ENCODE results near the gene TAF4B. TPM values are rescaled to one million over a fixed set of nuclear protein-coding genes. Genes with fewer than 3 reads are reported as not detected.
A peak's percentile ranks its signal among the peaks of the same experiment; 100 is the strongest.

Gene TAF4B
- total and polyA plus RNA-seq, 2 of the 8 experiments (the other 6 are each of a cell fraction or from before 2014, with no cell fraction given), result 9.3 to 19.8 TPM

DNA sequence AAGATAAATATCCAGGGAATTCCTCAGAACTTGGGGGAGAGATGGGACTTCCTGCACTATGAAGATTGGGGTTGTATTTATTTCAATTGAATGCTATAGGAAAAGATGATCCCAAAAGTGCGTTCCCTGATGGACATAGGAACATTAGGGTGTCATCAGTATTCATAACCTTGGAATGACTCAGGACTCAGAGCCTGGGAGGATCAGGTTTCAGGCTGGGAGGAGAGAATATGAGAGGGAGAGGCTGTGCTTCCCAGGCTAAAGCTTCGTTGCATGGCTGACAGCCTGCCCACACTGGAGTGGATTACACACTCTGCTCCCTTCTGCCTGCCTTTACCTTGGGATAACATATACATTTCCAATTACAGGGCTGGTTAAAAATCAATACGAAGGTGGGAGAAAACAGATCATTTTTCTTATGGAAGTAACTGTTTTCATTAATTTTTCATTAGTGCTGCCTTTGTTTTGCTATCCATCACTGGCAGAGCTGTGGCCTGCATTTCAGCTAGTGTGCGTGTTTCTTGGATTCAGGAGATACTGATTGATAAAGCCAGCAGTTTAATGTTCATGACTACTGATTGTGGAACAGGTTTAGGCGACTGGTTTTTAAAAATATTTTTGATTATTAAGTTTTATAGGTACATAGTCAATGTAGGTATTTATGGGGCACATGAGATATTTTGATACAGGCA lies 203.4 kb downstream of the TAF4B start:
- Histone ChIP-seq H3K4me2 (ENCODE audit: insufficient read depth in 1 of 2, low read depth in 2 of 2, low read length in 2 of 2) (no peak overlapping the region), H4K20me1 (replicated peaks in 1 of 2; ENCODE audit: control insufficient read depth in 1 of 2, insufficient read depth in 2 of 2, low read length in 2 of 2) (no peaks in the 10 kb centered on the region), H3K9ac (replicated peaks in 1 of 4; ENCODE audit: extremely low read depth in 1 of 4, low read depth in 3 of 4, low read length in 3 of 4) (no peak overlapping the region), H2BK20ac (ENCODE audit: low read length) (no peak overlapping the region), H2AFZ (ENCODE audit: low read length) (peak overlapping the region; percentile 75; the same call in 1 of the 2 replicates), H3K27me3 (replicated peaks in 1 of 4; ENCODE audit: control insufficient read depth in 3 of 4, extremely low read depth in 1 of 4, insufficient read depth in 3 of 4, low read length in 3 of 4) (no peaks in the 10 kb centered on the region), H4K8ac (ENCODE audit: extremely low read depth, insufficient read depth, low read length) (no peak overlapping the region), H4K5ac (ENCODE audit: insufficient read length, low read depth, low read length) (no peak overlapping the region), H3K4me3 (ENCODE audit: extremely low read depth in 1 of 4, insufficient read depth in 2 of 4, low read depth in 3 of 4, low read length in 4 of 4) (no peak overlapping the region), H3K9me3 (ENCODE audit: insufficient read depth in 2 of 2, low read depth in 1 of 2, low read length in 1 of 2) (no peaks in the 10 kb centered on the region), H3K4me1 (replicated peaks in 1 of 4; ENCODE audit: control insufficient read depth in 3 of 4, insufficient read depth in 4 of 4, low read length in 3 of 4) (peaks cover 0 to 4% (median 2%) of the 10 kb centered on the region in 4 experiments; a peak in 1 of 7 replicates), H2BK15ac (ENCODE audit: low read length) (no peak overlapping the region), H2BK5ac (ENCODE audit: low read depth, low read length) (no peak overlapping the region), H3K36me3 (ENCODE audit: control insufficient read depth in 2 of 4, insufficient read depth in 4 of 4, low read length in 3 of 4) (no peaks in the 10 kb centered on the region), H4K91ac (replicated peaks; ENCODE audit: insufficient read length, low read length) (no peak overlapping the region), H3K23me2 (ENCODE audit: low read depth, low read length) (no peaks in the 10 kb centered on the region), H2BK120ac (replicated peaks; ENCODE audit: low read depth, low read length) (no peak overlapping the region), H3K23ac (ENCODE audit: insufficient read length) (no peak overlapping the region), H3K79me2 (ENCODE audit: control insufficient read depth in 1 of 2, insufficient read depth in 2 of 2, low read length in 2 of 2) (no peaks in the 10 kb centered on the region), H3K56ac (replicated peaks; ENCODE audit: insufficient read length, low read depth, low read length) (no peak overlapping the region), H2BK12ac (ENCODE audit: low read depth, low read length) (no peak overlapping the region), H3K18ac (ENCODE audit: extremely low read depth, low read length) (no peak overlapping the region), H3K27ac (ENCODE audit: low read depth, low read length) (no peak overlapping the region), H3K4ac (replicated peaks; ENCODE audit: insufficient read length, low read depth, low read length) (no peak overlapping the region), H3K79me1 (ENCODE audit: low read depth, low read length) (no peaks in the 10 kb centered on the region), H2AK5ac (ENCODE audit: low read depth, low read length) (no peak overlapping the region), H3K14ac (ENCODE audit: insufficient read length) (no peak overlapping the region)
- no peak for FAIRE-seq
- WGBS, 2 experiments (ENCODE audit: extremely low coverage in 1 of 2, insufficient coverage in 1 of 2, insufficient read length in 1 of 2, insufficient replicate concordance in 2 of 2, low coverage in 1 of 2, low lambda C conversion rate in 2 of 2, missing lambda C conversion rate in 1 of 2), result 69% methylated on average over 5 of the region's 5 CpGs; no CpG with 5 or more reads in 1 of the 2 experiments
- CTCF ChIA-PET (ENCODE audit: partially characterized antibody), result interaction anchor here (0.6 to 1.2 kb wide), 4 partner anchors 11 to 193 kb away, joined by 3 to 5 read pairs (median 4); no protein-coding TSS in a partner anchor
- DNase-seq (ENCODE audit: low read depth in 1 of 2, low spot score in 2 of 2), result peak in 1 of 2 experiments; percentile 42
- POLR2A ChIA-PET (ENCODE audit: partially characterized antibody), result interaction anchor here (1.2 kb wide), 1 partner anchor 12 kb away, joined by 3 read pairs; no protein-coding TSS in a partner anchor
- TF ChIP-seq NRF1 (IDR thresholded peaks at IDR 0.05; ENCODE audit: low read depth, low read length) (no peak), CTBP2 (IDR thresholded peaks at IDR 0.05; ENCODE audit: borderline replicate concordance, insufficient read depth, insufficient read length, low read length) (no peak), RXRA (IDR thresholded peaks at IDR 0.05; ENCODE audit: insufficient read depth, low read depth, low read length) (no peak), SP2 (IDR thresholded peaks at IDR 0.05; ENCODE audit: low read length) (no peak), MAFK (IDR thresholded peaks at IDR 0.05; ENCODE audit: low read depth, low read length) (0 out of 2 replicates have a peak, but pooled peaks have one; percentile 26), SIRT6 (IDR thresholded peaks at IDR 0.05; ENCODE audit: low read length) (no peak)
- TF ChIP-seq, protein P1, sequence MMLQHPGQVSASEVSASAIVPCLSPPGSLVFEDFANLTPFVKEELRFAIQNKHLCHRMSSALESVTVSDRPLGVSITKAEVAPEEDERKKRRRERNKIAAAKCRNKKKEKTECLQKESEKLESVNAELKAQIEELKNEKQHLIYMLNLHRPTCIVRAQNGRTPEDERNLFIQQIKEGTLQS (IDR thresholded peaks at IDR 0.05; ENCODE audit: insufficient read depth, low read depth, low read length), result no peak
